Measurements from ENCODE around the gene CDK5RAP2. TPM values are rescaled to one million over a fixed set of nuclear protein-coding genes. Genes with fewer than 3 reads are reported as not detected.
"Not testable (repeated sequence)": the region's sequence is repeated elsewhere in the genome, so short reads cannot be mapped to it uniquely, and the experiment has no call there.

Gene CDK5RAP2
- 63.9 and 80.0 TPM in 2 replicates for total RNA-seq

GRCh38 chr9:120580051-120580896, at the start of gene CDK5RAP2:
TSS of gene CDK5RAP2 (minus strand) at chr9:120580167. CDS start at chr9:120579978, 189 bp downstream.
- ATAC-seq (ENCODE audit: low read depth) (peak; percentile 94), DNase-seq (peak; percentile 78)
- H3K4me3 Mint-ChIP-seq: peak within 1 kb of the TSS; percentile 94
- TF ChIP-seq CTCF (IDR thresholded peaks at IDR 0.05): no peak
- H3K4me1 Mint-ChIP-seq: peaks cover 50% of the 10 kb centered on the region
- CTCF ChIA-PET: no interaction called here
- H3K36me3 Mint-ChIP-seq (ENCODE audit: low read depth): peaks cover 15% of the 10 kb centered on the region
- intact Hi-C loops (cut with micrococcal nuclease): loop anchor here (1.0 to 5.0 kb wide), 3 partner anchors 134 to 1513 kb away; partner anchors contain the start of genes MEGF9, TRAF1 and TTLL11
- POLR2A ChIA-PET: interaction anchor here (0.6 to 1.0 kb wide), 4 partner anchors 8 to 709 kb away, joined by 3 to 7 read pairs (median 4); no protein-coding TSS in a partner anchor
- H3K27me3 Mint-ChIP-seq: no peaks in the 10 kb centered on the region
- peak within 1 kb of the TSS; percentile 88 for H3K27ac Mint-ChIP-seq
- H3K9me3 Mint-ChIP-seq: no peaks in the 10 kb centered on the region

GRCh38 chr9:120628925-120629497, 49.0 kb upstream of the CDK5RAP2 start:
- H3K9me3 Mint-ChIP-seq; H3K27me3 Mint-ChIP-seq; ATAC-seq (ENCODE audit: low read depth); H3K36me3 Mint-ChIP-seq (ENCODE audit: low read depth); H3K27ac Mint-ChIP-seq; H3K4me3 Mint-ChIP-seq; DNase-seq; H3K4me1 Mint-ChIP-seq; intact Hi-C loops (cut with micrococcal nuclease): not testable (repeated sequence)
- CTCF ChIA-PET: interaction anchor here (1.0 kb wide), 1 partner anchor 9 kb away, joined by 4 read pairs; no protein-coding TSS in a partner anchor
- POLR2A ChIA-PET: interaction anchor here (0.6 kb wide), 2 partner anchors 80 to 86 kb away, joined by 3 to 5 read pairs; no protein-coding TSS in a partner anchor

- Mint-ChIP-seq H3K36me3 (ENCODE audit: low read depth) (no peaks in the 10 kb centered on the region), H3K27me3 (no peaks in the 10 kb centered on the region), H3K4me3 (no peak overlapping the region), H3K4me1 (no peaks in the 10 kb centered on the region), H3K9me3 (no peaks in the 10 kb centered on the region), H3K27ac (no peak overlapping the region)
- intact Hi-C loops (cut with micrococcal nuclease): no loop called here
- ChIA-PET POLR2A (no interaction called here), CTCF (interaction anchor here (1.0 kb wide), 1 partner anchor 9 kb away, joined by 4 read pairs; no protein-coding TSS in a partner anchor)
- TF ChIP-seq CTCF (IDR thresholded peaks at IDR 0.05): no peak
- ATAC-seq (ENCODE audit: low read depth) (no peak), DNase-seq (no peak)
Measured at GRCh38 chr9:120628207-120628924, 48.4 kb upstream of the CDK5RAP2 start.

- H3K4me3 Mint-ChIP-seq: no peak overlapping the region
- no peak for DNase-seq
- intact Hi-C loops (cut with micrococcal nuclease): no loop called here
- CTCF ChIA-PET: no interaction called here
- no peaks in the 10 kb centered on the region for H3K9me3 Mint-ChIP-seq
- no peaks in the 10 kb centered on the region for H3K27me3 Mint-ChIP-seq
- no peak for ATAC-seq (ENCODE audit: low read depth)
- POLR2A ChIA-PET: no interaction called here
- no peak for TF ChIP-seq CTCF (IDR thresholded peaks at IDR 0.05)
- no peaks in the 10 kb centered on the region for H3K4me1 Mint-ChIP-seq
- no peaks in the 10 kb centered on the region for H3K36me3 Mint-ChIP-seq (ENCODE audit: low read depth)
- H3K27ac Mint-ChIP-seq: no peak overlapping the region
Measured at GRCh38 chr9:120627073-120627472, 47.1 kb upstream of the CDK5RAP2 start.

GRCh38 chr9:120626512-120626911, 46.5 kb upstream of the CDK5RAP2 start:
- no peak for TF ChIP-seq CTCF (IDR thresholded peaks at IDR 0.05)
- Mint-ChIP-seq H3K9me3 (no peaks in the 10 kb centered on the region), H3K4me3 (no peak overlapping the region), H3K36me3 (ENCODE audit: low read depth) (peaks cover 5% of the 10 kb centered on the region), H3K27ac (no peak overlapping the region), H3K4me1 (no peaks in the 10 kb centered on the region), H3K27me3 (no peaks in the 10 kb centered on the region)
- DNase-seq (no peak), ATAC-seq (ENCODE audit: low read depth) (no peak)
- CTCF ChIA-PET: no interaction called here
- POLR2A ChIA-PET: no interaction called here
- intact Hi-C loops (cut with micrococcal nuclease): no loop called here
